ENCODE results near the gene MLST8.
A peak's percentile ranks its signal among the peaks of the same experiment; 100 is the strongest.

The MLST8 gene

GRCh38 chr16:2216330-2216729, 11.1 kb downstream of the MLST8 start:
- H3K4me3 ChIP-seq (ENCODE audit: low read depth, low read length) = no peak overlapping the region
- TF ChIP-seq CTCF (IDR thresholded peaks at IDR 0.05; ENCODE audit: low read depth, low read length) = no peak
- in situ Hi-C loops (cut with HindIII; ENCODE audit: low sequenced_read_pairs) = no loop called here
- DNase-seq (ENCODE audit: low read depth, low spot score) = no peak

GRCh38 chr16:2223221-2223941, 18.1 kb downstream of the MLST8 start, which contains the start of gene E4F1:
Gene E4F1 (plus strand): TSS chr16:2223591. CDS start chr16:2223614, 23 bp downstream.
- TF ChIP-seq CTCF (IDR thresholded peaks at IDR 0.05; ENCODE audit: low read depth, low read length) = no peak
- H3K4me3 ChIP-seq (ENCODE audit: low read depth, low read length) = peak within 1 kb of the TSS; percentile 90
- peak; percentile 100 for DNase-seq (ENCODE audit: low read depth, low spot score)
- in situ Hi-C loops (cut with HindIII; ENCODE audit: low sequenced_read_pairs) = no loop called here

GRCh38 chr16:2223942-2224486, 18.8 kb downstream of the MLST8 start:
- TF ChIP-seq CTCF (IDR thresholded peaks at IDR 0.05; ENCODE audit: low read depth, low read length) = peak; percentile 42
- H3K4me3 ChIP-seq (ENCODE audit: low read depth, low read length) = peak overlapping the region; percentile 90
- peak; percentile 45 for DNase-seq (ENCODE audit: low read depth, low spot score)
- in situ Hi-C loops (cut with HindIII; ENCODE audit: low sequenced_read_pairs) = no loop called here

- TF ChIP-seq CTCF (IDR thresholded peaks at IDR 0.05; ENCODE audit: low read depth, low read length) = no peak
- DNase-seq (ENCODE audit: low read depth, low spot score) = no peak
- in situ Hi-C loops (cut with HindIII; ENCODE audit: low sequenced_read_pairs) = no loop called here
- H3K4me3 ChIP-seq (ENCODE audit: low read depth, low read length) = no peak overlapping the region
Measured at GRCh38 chr16:2226245-2226793, 21.1 kb downstream of the MLST8 start.

- DNase-seq (ENCODE audit: low read depth, low spot score) = no peak
- in situ Hi-C loops (cut with HindIII; ENCODE audit: low sequenced_read_pairs) = no loop called here
- H3K4me3 ChIP-seq (ENCODE audit: low read depth, low read length) = no peak overlapping the region
- no peak for TF ChIP-seq CTCF (IDR thresholded peaks at IDR 0.05; ENCODE audit: low read depth, low read length)
Measured at GRCh38 chr16:2226918-2227317, 21.7 kb downstream of the MLST8 start.

GRCh38 chr16:2228161-2228824, 23.0 kb downstream of the MLST8 start:
- H3K4me3 ChIP-seq (ENCODE audit: low read depth, low read length) = no peak overlapping the region
- in situ Hi-C loops (cut with HindIII; ENCODE audit: low sequenced_read_pairs) = no loop called here
- TF ChIP-seq CTCF (IDR thresholded peaks at IDR 0.05; ENCODE audit: low read depth, low read length) = no peak
- DNase-seq (ENCODE audit: low read depth, low spot score) = no peak

All from astrocyte of the spinal cord (primary cell).